DMS53 treated with DMSO at 0.1 percent for 48 hours (cell line): ENCODE results near the gene HBD.
"Not testable (repeated sequence)": the region's sequence is repeated elsewhere in the genome, so short reads cannot be mapped to it uniquely, and the experiment has no call there.

Experiments used
- DNase-seq: peaks from one replicate; lab custom pipeline; 2025; ENCODE audit not compliant: unreplicated experiment; lab: John Stamatoyannopoulos, UW

The HBD gene

GRCh38 chr11:5234381-5234834 lies at the start of gene HBD:
HBD (minus strand) TSS chr11:5234483; CDS start chr11:5234433, 50 bp downstream.
- DNase-seq, result no peak

GRCh38 chr11:5283882-5284281 lies 49.6 kb upstream of the HBD start:
- no peak for DNase-seq

- no peak for DNase-seq
These were observed 48.8 kb upstream of the HBD start for GRCh38 chr11:5283086-5283485.

- no peak for DNase-seq
These were observed 48.3 kb upstream of the HBD start for GRCh38 chr11:5282628-5283027.

- DNase-seq, result no peak
These were observed 47.3 kb upstream of the HBD start for GRCh38 chr11:5281596-5281995.

GRCh38 chr11:5280582-5281102 lies 46.4 kb upstream of the HBD start:
- peak; percentile 89 for DNase-seq

- no peak for DNase-seq
These were observed 45.3 kb upstream of the HBD start for GRCh38 chr11:5279471-5280090.

GRCh38 chr11:5277807-5278382 lies 43.6 kb upstream of the HBD start:
- no peak for DNase-seq

- no peak for DNase-seq
These were observed 42.4 kb upstream of the HBD start for GRCh38 chr11:5276697-5277096.

GRCh38 chr11:5275369-5276110 lies 41.3 kb upstream of the HBD start:
- no peak for DNase-seq

GRCh38 chr11:5274395-5274794 lies 40.1 kb upstream of the HBD start:
- DNase-seq, result no peak

GRCh38 chr11:5272395-5273017 lies 38.2 kb upstream of the HBD start:
- DNase-seq, result no peak

GRCh38 chr11:5269715-5270147 lies 35.4 kb upstream of the HBD start, which contains the start of gene HBE1:
HBE1 (minus strand) TSS chr11:5269945; CDS start chr11:5269890, 55 bp downstream.
- DNase-seq, result no peak

- DNase-seq, result no peak
These were observed 32.8 kb upstream of the HBD start for GRCh38 chr11:5267033-5267563.

- no peak for DNase-seq
These were observed 32.3 kb upstream of the HBD start for GRCh38 chr11:5266609-5267008.

GRCh38 chr11:5265832-5266231 lies 31.5 kb upstream of the HBD start:
- no peak for DNase-seq

- DNase-seq, result no peak
These were observed 24.4 kb upstream of the HBD start for GRCh38 chr11:5258543-5259262.

GRCh38 chr11:5257296-5257695 lies 23.0 kb upstream of the HBD start:
- no peak for DNase-seq

- not testable (repeated sequence) for DNase-seq
These were observed 20.5 kb upstream of the HBD start, which contains the start of gene HBG2 for GRCh38 chr11:5254646-5255413. HBG2 (minus strand) TSS chr11:5254781; CDS start chr11:5254728, 53 bp downstream.

GRCh38 chr11:5254023-5254422 lies 19.7 kb upstream of the HBD start:
- DNase-seq, result not testable (repeated sequence)
